LNCAP (cell line): ENCODE measurements around the gene HMGCS1.

Experiments used
- CTCF ChIP-seq: fragments of 450-650 bp; IDR thresholded peaks from 2 replicates; pipeline ENCODE4 v1.5.1; 2017; ENCODE audit warnings: mild to moderate bottlenecking

Gene HMGCS1

GRCh38 chr5:43242196-43242595, 71.0 kb downstream of the HMGCS1 start:
- TF ChIP-seq CTCF, result no peak
